GF-D8 (cell line): ENCODE data around the gene FAM53B.

Experiments used
- DNase-seq: peaks from one replicate; lab custom pipeline; 2025; lab: John Stamatoyannopoulos, UW

FAM53B gene

GRCh38 chr10:124697443-124697836, 46.7 kb downstream of the FAM53B start:
- DNase-seq = no peak

GRCh38 chr10:124696446-124697392, 47.5 kb downstream of the FAM53B start:
- no peak for DNase-seq

GRCh38 chr10:124695259-124695658, 48.9 kb downstream of the FAM53B start:
- DNase-seq = no peak

- no peak for DNase-seq
Measured at GRCh38 chr10:124694481-124695220, 49.5 kb downstream of the FAM53B start.

- DNase-seq = no peak
Measured at GRCh38 chr10:124693801-124694416, 50.3 kb downstream of the FAM53B start.

GRCh38 chr10:124693396-124693795, 50.8 kb downstream of the FAM53B start:
- no peak for DNase-seq

- no peak for DNase-seq
Measured at GRCh38 chr10:124692100-124692446, 52.1 kb downstream of the FAM53B start.

GRCh38 chr10:124691421-124692099, 52.6 kb downstream of the FAM53B start:
- no peak for DNase-seq

GRCh38 chr10:124691002-124691401, 53.2 kb downstream of the FAM53B start:
- no peak for DNase-seq

- no peak for DNase-seq
Measured at GRCh38 chr10:124689911-124690498, 54.2 kb downstream of the FAM53B start.

- no peak for DNase-seq
Measured at GRCh38 chr10:124688889-124689670, 55.1 kb downstream of the FAM53B start.

GRCh38 chr10:124688386-124688785, 55.8 kb downstream of the FAM53B start:
- DNase-seq = no peak

GRCh38 chr10:124686707-124687376, 57.3 kb downstream of the FAM53B start:
- DNase-seq = no peak

- DNase-seq = peak; percentile 84
Measured at GRCh38 chr10:124685261-124685660, 58.9 kb downstream of the FAM53B start.

- DNase-seq = peak; percentile 5
Measured at GRCh38 chr10:124683814-124684213, 60.4 kb downstream of the FAM53B start.

- no peak for DNase-seq
Measured at GRCh38 chr10:124681626-124682552, 62.3 kb downstream of the FAM53B start.

GRCh38 chr10:124681091-124681490, 63.1 kb downstream of the FAM53B start:
- DNase-seq = no peak

- DNase-seq = no peak
Measured at GRCh38 chr10:124680675-124681074, 63.5 kb downstream of the FAM53B start.

GRCh38 chr10:124679401-124679800, 64.8 kb downstream of the FAM53B start:
- no peak for DNase-seq
